HG03175 (cell line): ENCODE results near the gene RPS6KA2.
A peak's percentile ranks its signal among the peaks of the same experiment; 100 is the strongest.
"Not testable (repeated sequence)": the region's sequence is repeated elsewhere in the genome, so short reads cannot be mapped to it uniquely, and the experiment has no call there.

ENCODE experiments used
- ATAC-seq: cut with Tn5 transposase; IDR thresholded peaks from one replicate; pipeline ENCODE4 v1.9.1; 2021; ENCODE audit warnings: mild to moderate bottlenecking, moderate library complexity; ENCODE audit not compliant: unreplicated experiment

Gene RPS6KA2

DNA sequence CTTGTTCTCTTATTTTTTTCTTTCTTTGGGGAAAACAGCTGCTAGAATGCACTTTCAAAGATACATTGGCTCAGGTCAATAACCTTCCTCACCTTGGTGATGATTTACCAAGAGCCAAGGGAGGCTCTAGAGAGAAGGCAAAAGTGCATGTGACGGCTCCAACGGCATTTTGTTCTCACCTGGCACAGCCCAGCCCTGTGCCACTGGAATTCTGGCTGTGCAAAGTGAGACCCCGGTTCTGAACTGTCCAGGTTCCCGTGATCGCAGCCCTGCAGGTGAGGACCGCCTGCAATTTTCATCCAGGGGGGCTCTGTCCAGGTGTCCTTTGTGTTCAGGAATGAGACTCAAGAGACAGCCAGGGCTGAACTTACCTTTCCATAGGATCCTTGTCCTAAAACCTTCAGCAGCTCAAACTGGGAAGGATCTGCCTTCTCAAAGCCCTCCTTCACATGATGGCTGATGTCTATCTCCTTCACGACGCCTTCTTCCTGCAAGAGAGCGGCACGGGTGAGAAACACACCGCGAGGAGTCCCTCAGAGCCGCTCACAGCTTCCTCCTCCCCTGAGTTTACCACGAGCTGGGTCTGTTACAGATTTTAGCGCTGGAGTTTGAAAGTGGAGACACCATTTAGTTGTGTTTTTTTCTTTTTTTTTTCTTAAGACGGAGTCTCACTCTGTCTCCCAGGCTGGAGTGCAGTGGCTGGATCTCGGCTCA, 88.6 kb downstream of the RPS6KA2 start:
- no peak for ATAC-seq

DNA sequence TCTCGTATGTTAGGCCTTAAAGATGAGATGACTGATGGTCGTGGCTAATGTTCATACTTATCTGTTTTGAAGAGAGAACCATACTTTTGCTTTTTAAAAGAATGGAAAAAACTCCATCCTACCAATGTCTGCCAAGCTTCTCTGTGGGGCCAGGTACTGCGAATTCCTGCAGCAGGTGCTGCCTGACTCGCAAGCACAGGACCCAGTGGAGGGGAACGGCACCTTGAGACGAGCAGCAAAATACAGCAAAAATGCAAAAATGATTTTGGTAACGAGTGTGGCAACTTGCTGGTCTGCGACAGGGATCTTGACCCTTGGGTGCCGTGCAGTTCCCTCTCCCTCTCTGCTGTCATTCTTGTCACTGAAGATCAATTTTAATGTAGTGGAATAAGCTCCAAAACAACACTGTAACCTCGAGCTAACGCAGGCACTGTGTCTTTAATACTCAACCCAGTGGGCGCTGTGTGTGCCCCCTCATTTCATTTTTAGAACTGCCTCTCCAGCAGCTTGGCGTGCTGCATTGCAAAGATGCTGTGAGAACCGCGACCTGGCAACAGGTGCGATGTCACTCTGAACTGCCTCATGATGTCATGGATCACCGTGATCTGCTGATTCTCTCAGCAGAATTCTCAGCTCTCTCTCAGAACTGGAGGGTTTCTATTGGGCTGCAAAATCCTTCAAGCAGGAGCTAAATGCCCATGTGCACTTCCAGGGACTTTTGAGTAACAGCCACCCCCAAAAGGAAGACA, 92.2 kb downstream of the RPS6KA2 start:
- ATAC-seq: no peak

DNA sequence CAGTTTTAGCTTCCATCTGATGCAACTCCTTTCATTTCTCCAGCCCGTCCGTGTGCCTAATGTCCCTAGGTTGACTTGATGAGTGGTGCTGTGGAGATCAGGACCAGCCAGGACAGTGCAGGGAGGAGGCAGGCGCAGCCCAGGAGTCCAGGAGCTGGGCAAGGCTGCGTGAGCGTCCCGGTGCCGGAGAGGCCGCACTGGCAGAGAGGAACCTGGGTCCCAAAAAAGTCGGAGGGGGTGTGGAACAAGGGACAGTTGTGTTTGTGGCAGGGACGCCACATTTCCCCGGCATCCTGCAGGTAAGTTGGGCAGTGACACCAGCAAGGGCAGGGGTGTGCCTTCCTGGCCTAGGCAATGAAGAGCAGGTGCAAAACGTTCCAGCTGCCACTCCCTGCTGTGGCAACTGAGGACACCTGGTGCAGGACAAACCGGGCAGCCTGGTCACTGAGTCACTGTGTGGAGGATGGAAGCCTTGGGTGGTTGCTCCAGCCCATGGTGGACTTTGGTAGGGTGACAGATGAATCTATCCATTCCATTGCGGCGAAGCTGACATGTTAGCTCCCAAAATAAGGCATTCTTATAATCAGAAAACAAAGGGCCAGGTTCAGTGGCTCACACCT, 93.7 kb downstream of the RPS6KA2 start:
- ATAC-seq: no peak

DNA sequence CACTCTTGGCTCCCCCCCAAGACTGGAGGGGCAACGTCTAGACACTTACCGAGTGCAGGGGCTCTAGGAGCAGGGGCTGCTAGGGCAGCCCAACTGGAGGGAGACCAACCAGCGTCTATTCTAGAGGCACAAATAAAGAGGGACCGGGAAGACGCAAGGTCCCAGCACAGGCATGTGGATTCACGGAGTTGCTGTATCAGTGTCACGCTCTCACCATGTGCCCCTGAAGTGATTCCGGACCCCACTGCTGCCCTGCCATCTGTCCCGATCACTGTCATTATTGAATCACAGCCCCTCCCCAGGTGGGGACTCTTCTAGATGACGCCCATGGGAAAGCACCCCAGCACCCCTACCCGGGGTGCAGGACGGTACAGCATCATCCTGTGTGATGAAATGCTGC, 94.7 kb downstream of the RPS6KA2 start:
- ATAC-seq: no peak

DNA sequence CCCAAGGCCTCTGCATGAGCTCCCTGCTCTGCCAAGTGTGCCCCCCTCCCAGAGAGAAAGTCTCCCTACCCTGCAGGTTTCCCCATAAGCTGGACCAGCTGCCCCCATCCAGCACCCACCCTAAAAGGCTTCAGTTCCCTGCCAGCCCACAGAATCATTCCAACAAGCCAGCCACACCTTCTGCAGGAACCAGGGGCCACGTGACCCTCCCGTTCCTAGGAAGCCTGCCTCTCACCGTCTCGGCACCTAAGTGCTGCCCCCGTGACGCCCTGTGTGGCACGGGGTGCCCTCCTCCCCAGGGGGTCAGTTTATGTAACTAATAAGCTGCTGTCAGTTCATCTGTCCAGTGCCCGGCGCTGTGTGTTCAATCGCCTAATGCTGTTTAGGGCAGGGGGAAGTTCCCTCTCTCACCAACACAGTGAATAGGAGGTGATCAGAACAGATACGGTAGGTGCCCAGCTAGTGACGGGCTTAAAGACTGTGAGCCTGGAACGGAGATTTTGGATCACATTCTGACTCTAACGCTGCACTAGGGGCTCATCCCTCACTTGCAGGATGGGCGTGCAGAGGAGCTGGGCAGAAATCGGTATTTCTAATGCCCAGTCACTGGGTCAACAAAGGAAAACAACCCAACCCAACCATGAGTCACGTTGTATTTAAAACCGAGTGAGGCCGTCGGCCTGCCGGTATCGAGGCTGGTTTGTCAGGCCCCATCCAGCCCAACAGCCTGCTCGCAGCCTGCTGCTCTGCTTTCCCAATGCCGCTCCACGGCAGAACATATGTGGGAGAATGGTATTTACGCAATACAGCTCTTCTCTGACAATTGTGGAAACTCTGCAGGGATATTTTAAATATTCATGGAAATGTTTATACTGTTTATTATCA, 96.6 kb downstream of the RPS6KA2 start:
- no peak for ATAC-seq

DNA sequence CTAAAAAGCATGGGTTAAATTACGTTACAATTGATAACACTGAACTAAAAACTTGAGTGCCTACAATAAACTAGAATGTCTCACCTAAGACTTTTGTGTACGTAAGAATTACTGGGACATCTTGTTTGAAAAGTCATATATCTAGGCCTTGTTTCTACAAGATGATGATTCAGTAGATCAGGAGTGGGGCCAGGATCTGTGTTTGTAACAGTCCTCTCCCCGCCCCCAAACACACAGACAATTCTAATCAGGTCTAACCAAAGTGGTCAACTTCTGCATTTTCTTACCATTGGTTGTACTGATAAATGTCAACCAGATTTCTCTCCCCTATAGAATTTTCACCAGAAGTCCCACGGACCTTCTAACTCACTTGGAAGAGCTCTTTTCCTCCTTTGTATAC, 97.5 kb downstream of the RPS6KA2 start:
- ATAC-seq: no peak

DNA sequence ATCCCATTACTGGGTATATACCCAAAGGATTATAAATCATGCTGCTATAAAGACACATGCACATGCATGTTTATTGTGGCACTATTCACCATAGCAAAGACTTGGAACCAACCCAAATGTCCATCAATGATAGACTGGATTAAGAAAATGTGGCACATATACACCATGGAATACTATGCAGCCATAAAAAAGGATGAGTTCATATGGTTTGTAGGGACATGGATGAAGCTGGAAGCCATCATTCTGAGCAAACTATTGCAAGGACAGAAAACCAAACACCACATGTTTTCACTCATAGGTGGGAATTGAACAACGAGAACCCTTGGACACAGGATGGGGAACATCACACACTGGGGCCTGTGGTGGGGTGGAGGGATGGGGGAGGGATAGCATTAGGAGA, 98.0 kb downstream of the RPS6KA2 start:
- not testable (repeated sequence) for ATAC-seq

DNA sequence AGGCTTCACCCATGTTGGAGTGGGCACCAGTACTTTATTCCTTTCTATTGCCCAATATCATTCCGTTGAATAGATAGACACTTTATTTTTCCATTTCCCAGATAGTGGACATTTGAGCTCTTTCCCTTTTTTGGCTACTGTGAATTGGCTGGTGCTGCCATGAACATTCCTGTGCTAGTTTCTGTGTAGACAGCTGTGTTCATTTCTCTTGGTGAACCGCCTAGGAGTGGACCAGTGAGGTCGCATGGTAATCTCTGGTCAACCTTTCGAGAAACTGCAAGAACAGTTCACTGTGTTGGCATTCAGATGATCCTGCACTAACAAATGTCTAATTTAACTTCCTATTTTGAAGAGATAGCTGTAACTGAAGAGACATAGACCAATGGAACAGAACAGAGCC, 99.2 kb downstream of the RPS6KA2 start:
- ATAC-seq: no peak

DNA sequence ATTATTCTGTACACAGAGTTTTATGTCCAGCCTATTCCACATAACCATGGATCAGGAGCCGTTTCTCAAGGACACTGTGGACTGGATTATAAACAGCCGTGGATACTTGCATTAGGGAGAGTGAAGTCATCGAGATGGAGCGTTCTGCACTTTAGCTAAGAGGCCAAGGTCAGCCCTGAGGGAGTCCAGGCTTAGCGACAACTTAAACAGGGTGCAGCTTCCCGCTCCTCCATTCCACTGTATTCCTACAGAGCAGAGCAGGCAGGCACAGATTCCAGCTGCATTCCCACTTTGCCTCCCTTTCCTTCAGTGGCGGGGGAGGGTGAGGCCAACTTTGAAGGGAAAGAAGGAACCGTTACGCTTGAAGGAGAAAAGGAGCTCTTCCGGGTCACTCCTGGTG, 100.1 kb downstream of the RPS6KA2 start:
- ATAC-seq: no peak

DNA sequence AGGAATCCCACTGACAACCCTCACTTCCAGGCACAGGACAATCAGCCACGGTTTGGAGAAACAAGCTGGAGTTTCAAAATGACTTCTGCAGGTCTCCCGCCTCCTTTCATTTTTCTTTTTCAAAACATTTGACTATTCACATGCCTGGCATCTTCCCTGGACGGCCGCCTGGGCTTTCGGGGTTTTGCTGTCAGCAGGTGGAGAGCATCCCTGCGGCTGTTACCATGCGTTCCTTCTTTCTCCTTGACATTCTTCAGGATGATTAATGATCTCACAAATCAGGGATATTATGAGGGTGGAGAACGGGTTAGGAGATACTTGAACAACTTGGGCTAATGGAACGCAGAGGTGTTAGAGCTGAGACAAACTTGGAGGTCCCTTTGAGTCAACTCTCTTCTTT, 101.5 kb downstream of the RPS6KA2 start:
- no peak for ATAC-seq

DNA sequence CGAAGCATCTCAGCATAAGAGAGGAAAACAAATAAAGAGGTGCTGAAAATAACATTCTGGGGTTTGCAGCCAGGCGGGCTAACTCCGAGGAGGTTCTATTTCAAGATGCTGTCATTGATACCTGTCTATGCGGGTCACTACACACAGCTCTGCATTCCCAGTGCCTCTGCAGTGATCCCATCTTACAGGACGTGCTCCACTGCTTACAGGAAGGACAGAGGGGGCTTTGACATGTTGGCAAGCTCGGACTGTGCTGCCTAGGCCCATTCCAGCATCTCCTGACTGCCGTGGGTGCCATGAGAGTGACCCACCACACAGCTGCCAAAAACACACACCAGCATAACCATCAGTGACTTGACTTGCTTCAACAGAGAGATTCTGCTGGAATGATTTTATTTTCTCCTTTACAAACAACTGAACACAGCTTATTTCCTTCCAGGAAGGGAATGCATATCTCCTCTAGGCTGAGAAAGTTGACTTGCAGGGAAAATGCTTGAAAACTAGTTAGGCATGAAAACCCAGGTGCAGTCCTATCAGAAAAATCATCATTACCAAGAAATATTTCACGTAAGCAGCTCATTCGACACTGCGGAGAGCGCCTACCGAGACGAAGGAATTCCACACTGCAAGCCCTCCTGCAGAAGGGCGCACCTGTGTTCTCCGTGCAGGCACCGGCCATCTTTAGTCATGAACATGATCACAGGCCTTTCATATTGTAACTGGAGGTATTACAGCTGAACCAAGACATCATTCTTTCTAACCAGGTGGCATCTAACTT, 103.1 kb downstream of the RPS6KA2 start:
- no peak for ATAC-seq

DNA sequence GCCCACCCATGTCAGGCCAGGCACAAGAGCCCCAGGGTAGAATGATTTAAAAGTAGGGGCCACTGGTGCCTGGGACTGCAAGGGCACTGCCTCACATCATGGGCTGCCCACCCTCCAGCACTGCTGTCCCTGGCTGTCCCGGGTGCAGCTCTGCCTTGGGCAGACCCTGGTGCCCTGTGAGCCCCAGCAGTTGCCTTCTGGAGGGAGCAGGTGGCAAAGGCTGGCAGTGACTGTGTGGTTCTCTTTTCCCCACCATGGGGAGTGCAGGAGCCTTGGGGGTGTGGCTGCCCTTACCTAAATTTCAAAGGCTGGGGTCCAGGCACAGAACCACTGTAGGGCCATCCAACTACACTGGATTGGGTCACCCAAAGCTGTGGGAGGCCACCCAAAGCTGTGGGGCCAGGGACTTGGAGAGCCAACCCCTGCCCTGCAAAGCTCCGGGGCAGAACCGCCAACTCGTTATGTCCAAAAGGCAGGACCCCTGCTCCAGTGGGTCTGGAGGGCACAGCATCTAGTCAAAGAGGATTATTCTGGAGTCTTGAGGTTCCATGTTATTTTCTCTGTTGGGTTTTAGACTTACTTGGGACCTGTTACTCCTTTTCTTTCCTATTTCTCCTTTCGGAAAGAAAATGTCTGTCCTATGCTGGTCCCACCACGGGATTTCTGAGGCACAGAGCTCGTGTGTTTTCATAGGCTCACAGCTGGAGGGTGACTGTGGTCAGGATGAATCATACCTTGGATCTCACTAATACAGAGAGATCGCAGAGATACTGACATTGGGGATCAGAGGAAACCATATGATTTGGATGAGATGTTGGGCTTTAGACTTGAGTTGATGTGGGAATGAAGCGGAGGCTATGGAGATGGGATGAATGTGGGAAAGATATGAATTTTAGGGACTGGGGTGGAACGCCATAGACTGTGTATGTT, 105.9 kb downstream of the RPS6KA2 start:
- no peak for ATAC-seq

DNA sequence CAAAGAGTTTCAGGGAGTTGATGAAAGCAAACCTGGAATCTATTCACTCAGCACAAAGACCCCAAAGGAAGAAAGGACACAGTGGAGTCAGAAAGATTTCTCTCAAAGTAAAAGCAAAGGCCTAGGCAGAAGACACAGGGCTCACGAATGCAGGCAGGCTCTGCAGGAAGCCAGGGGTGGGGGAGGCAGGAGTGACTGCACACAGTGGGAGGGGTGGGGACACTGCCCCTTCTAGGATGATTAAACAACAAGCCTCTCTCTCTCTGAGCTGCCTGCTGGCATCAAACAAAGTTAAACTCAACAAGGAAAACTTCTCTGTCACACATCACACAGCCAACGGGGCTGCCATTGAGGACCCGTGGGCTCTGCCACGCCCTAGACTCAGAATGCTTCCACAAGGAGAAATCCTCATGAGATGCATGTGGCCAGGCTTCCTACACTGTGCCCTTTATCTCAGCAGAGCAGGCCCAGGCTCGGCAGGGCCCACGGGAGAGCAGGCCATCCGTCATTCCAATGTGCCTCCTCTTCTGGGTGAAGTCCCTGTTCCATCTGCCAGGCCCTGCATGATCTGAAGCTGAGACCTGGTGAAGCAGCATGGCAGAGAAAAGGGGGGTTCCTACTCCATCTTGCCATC, 110.7 kb downstream of the RPS6KA2 start:
- ATAC-seq: no peak

DNA sequence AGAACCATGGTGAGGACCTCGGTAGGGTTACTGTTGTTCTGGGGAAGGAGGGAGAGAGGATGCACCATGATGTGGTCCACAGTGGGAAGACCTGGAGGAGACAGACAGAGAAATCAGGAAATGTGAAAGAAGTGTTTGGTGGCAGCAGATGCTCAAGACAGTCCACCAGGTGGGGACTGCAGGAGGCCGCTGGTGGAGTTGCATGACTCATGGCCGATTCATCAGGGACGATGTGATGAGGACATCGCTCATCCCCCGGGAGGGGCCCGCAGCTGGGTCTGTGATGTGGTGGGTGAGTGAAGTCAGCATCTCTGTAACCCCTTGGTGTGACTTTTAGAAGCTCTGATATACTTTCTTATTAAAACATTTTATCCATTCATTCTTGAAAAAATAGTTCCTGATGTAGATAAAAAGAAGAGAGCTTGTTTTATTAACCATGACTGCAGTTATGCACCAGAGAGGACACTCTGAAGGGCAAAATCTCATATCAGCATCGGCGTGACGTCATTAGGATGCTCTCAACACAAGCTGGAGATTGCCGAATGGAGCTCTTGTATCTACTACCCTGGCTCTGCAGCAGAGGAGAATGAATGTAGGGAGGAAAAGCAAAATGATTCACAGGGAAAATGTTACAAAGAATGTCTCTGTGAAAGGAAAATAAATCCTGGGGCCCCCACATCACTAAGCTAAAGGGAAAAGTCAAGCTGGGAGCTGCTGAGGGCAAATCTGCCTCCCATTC, 111.8 kb downstream of the RPS6KA2 start:
- no peak for ATAC-seq

DNA sequence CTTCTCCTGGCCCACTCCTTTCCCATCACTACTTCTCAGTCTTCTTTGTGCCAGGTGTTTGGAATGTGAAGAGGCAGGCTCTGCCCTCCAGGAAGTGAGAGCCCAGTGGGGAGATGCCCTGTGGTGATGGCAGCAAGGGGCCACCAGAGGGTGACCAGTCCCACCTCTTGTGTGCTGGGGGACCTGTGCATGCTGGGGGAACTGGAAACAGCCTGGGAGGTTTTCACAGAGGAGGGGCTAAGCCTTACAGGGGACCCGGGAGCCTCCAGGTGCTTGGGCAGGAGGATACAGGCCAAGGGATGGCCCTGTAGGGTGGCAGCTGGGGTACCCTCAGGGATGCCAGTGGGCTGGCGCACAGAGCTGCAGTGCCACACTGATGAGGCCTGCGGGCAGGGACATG, 112.9 kb downstream of the RPS6KA2 start:
- ATAC-seq: no peak

DNA sequence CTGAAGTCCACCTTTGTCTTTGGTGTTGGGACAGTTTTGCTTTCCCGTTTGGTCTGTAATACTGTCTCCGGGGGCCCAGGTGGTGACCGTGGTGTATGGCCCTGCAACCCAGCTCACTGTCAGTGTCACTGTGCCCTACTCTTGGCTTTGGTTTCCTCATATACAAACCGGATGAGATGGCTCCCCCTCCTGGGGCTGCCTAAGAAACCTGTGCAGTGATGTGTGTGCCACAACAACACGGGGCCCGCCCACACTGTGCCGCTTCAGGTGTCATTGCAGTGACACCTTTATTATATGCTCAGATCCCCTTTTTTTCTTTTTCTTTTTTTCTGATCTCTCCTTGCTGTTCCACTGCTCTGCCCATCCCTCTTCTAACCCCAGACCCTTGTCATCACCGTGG, 114.5 kb downstream of the RPS6KA2 start:
- peak; percentile 98 for ATAC-seq

DNA sequence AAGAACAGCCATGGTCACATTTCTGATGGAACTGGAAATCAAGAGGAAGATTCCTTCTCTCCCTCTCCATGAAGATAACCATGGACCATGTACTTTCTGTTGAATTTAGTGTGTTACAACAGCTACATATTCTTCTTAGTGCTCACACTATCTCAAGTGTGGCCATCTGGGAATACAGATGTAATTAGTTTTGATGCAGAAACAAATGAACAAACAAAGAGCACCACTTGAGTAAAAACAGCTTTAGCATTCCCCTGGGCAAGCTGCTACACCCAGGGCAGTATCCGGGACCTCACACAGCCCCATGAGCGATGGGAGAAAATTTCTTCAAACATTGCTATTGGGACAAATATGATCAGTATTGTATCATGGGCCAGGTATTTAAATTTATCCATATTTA, 115.7 kb downstream of the RPS6KA2 start:
- ATAC-seq: no peak

DNA sequence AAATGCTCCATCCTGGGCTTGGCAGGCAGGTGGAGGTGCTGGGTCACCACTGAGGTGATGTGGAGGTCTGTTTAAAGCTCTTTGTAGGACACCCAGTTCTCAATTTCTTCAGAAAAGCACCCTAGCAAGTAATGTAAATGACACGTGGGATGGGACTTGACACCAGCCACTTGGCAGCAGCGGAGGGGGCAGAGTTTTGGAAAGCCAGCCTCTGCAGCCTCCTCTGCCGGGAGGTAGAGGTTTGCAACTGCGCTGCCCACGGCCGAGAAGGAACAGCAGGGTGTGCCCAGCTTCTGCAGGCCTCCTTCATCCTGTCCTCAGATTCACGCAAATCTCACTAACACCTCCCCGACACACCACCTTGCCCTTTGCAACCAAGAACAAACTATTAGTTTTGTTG, 117.9 kb downstream of the RPS6KA2 start:
- no peak for ATAC-seq
